HEK293T (cell line): ENCODE results near the gene SUGCT.

Experiments used
- PKNOX1 ChIP-seq: fragments of 450-650 bp; IDR thresholded peaks from 2 replicates; pipeline ENCODE4 v1.6.1; 2016
- SUZ12 ChIP-seq: fragments of 450-650 bp; IDR thresholded peaks from 2 replicates; pipeline ENCODE4 v1.6.1; 2016; ENCODE audit warnings: mild to moderate bottlenecking

- TF ChIP-seq PKNOX1 (no peak), SUZ12 (no peak)
Observed at GRCh38 chr7:40840990-40841389, 706.2 kb downstream of the SUGCT start.
